Stimulated activated CD8-positive, alpha-beta memory T cell treated with anti-CD3 and anti-CD28 coated beads, Interleukin-4, amount 100 ng/mL, for 4 hours (primary cell): Measurements from ENCODE around the gene PDLIM7.
"Not testable (repeated sequence)": the region's sequence is repeated elsewhere in the genome, so short reads cannot be mapped to it uniquely, and the experiment has no call there.

ENCODE experiments used
- DNase-seq, 2 donors: peaks; one replicate each; pipeline ENCODE4 v3.0.0-alpha.2; 2020; ENCODE audit warnings: low read depth in 2 of 2, low spot score in 1 of 2

The PDLIM7 gene

GRCh38 chr5:177491983-177492746 lies 5.2 kb downstream of the PDLIM7 start:
- no peak for DNase-seq

GRCh38 chr5:177491429-177491945 lies 5.9 kb downstream of the PDLIM7 start:
- DNase-seq: no peak

GRCh38 chr5:177490992-177491391 lies 6.4 kb downstream of the PDLIM7 start:
- DNase-seq: no peak

- no peak for DNase-seq
Observed at GRCh38 chr5:177490311-177490991, 7.0 kb downstream of the PDLIM7 start.

GRCh38 chr5:177489119-177489716 lies 8.2 kb downstream of the PDLIM7 start:
- no peak for DNase-seq

- no peak for DNase-seq
Observed at GRCh38 chr5:177487975-177488374, 9.4 kb downstream of the PDLIM7 start.

GRCh38 chr5:177487144-177487543 lies 10.3 kb downstream of the PDLIM7 start:
- DNase-seq: no peak

GRCh38 chr5:177486256-177486655 lies 11.1 kb downstream of the PDLIM7 start:
- no peak for DNase-seq

- DNase-seq: not testable (repeated sequence)
Observed at GRCh38 chr5:177485753-177486152, 11.7 kb downstream of the PDLIM7 start.

- DNase-seq: no peak
Observed at GRCh38 chr5:177484902-177485549, 12.4 kb downstream of the PDLIM7 start.

GRCh38 chr5:177483994-177484901 lies 13.2 kb downstream of the PDLIM7 start:
- no peak for DNase-seq

GRCh38 chr5:177483042-177483441 lies 14.4 kb downstream of the PDLIM7 start:
- DNase-seq: no peak

GRCh38 chr5:177482359-177482795 lies 15.0 kb downstream of the PDLIM7 start:
- no peak for DNase-seq

GRCh38 chr5:177479774-177480173 lies 17.6 kb downstream of the PDLIM7 start:
- no peak for DNase-seq

- DNase-seq: no peak
Observed at GRCh38 chr5:177478711-177479646, 18.4 kb downstream of the PDLIM7 start.

GRCh38 chr5:177477701-177478477 lies 19.5 kb downstream of the PDLIM7 start:
- no peak for DNase-seq

- no peak for DNase-seq
Observed at GRCh38 chr5:177476531-177477233, 20.7 kb downstream of the PDLIM7 start.
